ENCODE data around the gene FAM120B.

DNA sequence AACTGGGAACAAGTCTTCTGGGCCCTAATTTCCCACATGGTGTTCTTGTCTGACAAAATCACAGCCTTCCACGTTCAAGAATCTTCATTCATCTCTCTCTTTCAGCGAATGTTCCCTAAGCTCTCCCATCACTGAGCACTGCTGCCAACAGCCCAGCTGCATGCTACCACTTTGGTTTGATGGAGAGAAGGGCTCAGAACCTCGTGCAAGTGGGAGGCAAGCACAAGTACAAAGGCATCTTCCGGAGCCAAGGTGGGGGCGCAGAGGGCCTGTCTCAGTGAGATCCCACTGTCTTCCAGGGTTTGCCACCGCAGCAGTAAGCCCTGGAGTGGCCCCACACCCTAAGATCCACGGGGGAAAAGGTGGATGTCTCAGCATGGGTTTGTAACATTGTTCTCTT lies 32.9 kb upstream of the FAM120B start:
- TF ChIP-seq STAT1 (IDR thresholded peaks at IDR 0.05; ENCODE audit: unreplicated experiment) (no peak), CREB1 (CRISPR knock-in tag; IDR thresholded peaks at IDR 0.05; ENCODE audit: low read depth) (no peak), EZH2phosphoT487 (IDR thresholded peaks at IDR 0.05; ENCODE audit: unreplicated experiment) (no peak), EZH2 (IDR thresholded peaks at IDR 0.05; ENCODE audit: low read depth, unreplicated experiment) (no peak), JUNB (IDR thresholded peaks at IDR 0.05; ENCODE audit: unreplicated experiment) (no peak), POLR2AphosphoS5 (IDR thresholded peaks at IDR 0.05; ENCODE audit: low read depth) (no peak), NANOG (IDR thresholded peaks at IDR 0.05; ENCODE audit: borderline replicate concordance) (no peak)
- TF ChIP-seq, protein P1, sequence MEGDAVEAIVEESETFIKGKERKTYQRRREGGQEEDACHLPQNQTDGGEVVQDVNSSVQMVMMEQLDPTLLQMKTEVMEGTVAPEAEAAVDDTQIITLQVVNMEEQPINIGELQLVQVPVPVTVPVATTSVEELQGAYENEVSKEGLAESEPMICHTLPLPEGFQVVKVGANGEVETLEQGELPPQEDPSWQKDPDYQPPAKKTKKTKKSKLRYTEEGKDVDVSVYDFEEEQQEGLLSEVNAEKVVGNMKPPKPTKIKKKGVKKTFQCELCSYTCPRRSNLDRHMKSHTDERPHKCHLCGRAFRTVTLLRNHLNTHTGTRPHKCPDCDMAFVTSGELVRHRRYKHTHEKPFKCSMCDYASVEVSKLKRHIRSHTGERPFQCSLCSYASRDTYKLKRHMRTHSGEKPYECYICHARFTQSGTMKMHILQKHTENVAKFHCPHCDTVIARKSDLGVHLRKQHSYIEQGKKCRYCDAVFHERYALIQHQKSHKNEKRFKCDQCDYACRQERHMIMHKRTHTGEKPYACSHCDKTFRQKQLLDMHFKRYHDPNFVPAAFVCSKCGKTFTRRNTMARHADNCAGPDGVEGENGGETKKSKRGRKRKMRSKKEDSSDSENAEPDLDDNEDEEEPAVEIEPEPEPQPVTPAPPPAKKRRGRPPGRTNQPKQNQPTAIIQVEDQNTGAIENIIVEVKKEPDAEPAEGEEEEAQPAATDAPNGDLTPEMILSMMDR (conservative IDR thresholded peaks at IDR 0.05; ENCODE audit: low read depth in 2 of 2) = no peak
- TF ChIP-seq, protein P2, sequence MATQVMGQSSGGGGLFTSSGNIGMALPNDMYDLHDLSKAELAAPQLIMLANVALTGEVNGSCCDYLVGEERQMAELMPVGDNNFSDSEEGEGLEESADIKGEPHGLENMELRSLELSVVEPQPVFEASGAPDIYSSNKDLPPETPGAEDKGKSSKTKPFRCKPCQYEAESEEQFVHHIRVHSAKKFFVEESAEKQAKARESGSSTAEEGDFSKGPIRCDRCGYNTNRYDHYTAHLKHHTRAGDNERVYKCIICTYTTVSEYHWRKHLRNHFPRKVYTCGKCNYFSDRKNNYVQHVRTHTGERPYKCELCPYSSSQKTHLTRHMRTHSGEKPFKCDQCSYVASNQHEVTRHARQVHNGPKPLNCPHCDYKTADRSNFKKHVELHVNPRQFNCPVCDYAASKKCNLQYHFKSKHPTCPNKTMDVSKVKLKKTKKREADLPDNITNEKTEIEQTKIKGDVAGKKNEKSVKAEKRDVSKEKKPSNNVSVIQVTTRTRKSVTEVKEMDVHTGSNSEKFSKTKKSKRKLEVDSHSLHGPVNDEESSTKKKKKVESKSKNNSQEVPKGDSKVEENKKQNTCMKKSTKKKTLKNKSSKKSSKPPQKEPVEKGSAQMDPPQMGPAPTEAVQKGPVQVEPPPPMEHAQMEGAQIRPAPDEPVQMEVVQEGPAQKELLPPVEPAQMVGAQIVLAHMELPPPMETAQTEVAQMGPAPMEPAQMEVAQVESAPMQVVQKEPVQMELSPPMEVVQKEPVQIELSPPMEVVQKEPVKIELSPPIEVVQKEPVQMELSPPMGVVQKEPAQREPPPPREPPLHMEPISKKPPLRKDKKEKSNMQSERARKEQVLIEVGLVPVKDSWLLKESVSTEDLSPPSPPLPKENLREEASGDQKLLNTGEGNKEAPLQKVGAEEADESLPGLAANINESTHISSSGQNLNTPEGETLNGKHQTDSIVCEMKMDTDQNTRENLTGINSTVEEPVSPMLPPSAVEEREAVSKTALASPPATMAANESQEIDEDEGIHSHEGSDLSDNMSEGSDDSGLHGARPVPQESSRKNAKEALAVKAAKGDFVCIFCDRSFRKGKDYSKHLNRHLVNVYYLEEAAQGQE (IDR thresholded peaks at IDR 0.05; ENCODE audit: unreplicated experiment) = no peak

Measured in GM23338 (cell line).